GM21526 (cell line): ENCODE measurements around the gene KCNJ4.

ENCODE experiments used
- ATAC-seq: cut with Tn5 transposase; IDR thresholded peaks from one replicate; pipeline ENCODE4 v1.9.1; 2021; ENCODE audit warnings: moderate library complexity; ENCODE audit not compliant: unreplicated experiment, low FRiP score

KCNJ4 gene

GRCh38 chr22:38435965-38436364 lies 19.0 kb downstream of the KCNJ4 start:
- no peak for ATAC-seq

GRCh38 chr22:38435010-38435409 lies 20.0 kb downstream of the KCNJ4 start:
- no peak for ATAC-seq

- ATAC-seq = no peak
These were observed 21.1 kb downstream of the KCNJ4 start for GRCh38 chr22:38433871-38434270.

- no peak for ATAC-seq
These were observed 22.7 kb downstream of the KCNJ4 start for GRCh38 chr22:38432264-38432663.

- ATAC-seq = no peak
These were observed 23.6 kb downstream of the KCNJ4 start for GRCh38 chr22:38431266-38432010.

- no peak for ATAC-seq
These were observed 25.4 kb downstream of the KCNJ4 start for GRCh38 chr22:38429499-38430068.

- no peak for ATAC-seq
These were observed 26.3 kb downstream of the KCNJ4 start for GRCh38 chr22:38428714-38429113.

- no peak for ATAC-seq
These were observed 27.1 kb downstream of the KCNJ4 start for GRCh38 chr22:38427940-38428339.

GRCh38 chr22:38427465-38427864 lies 27.5 kb downstream of the KCNJ4 start:
- no peak for ATAC-seq

- no peak for ATAC-seq
These were observed 28.4 kb downstream of the KCNJ4 start for GRCh38 chr22:38426628-38427027.

- no peak for ATAC-seq
These were observed 30.4 kb downstream of the KCNJ4 start for GRCh38 chr22:38424525-38425080.

GRCh38 chr22:38423512-38424503 lies 31.2 kb downstream of the KCNJ4 start:
- no peak for ATAC-seq

- no peak for ATAC-seq
These were observed 32.1 kb downstream of the KCNJ4 start for GRCh38 chr22:38422611-38423511.

- ATAC-seq = no peak
These were observed 34.3 kb downstream of the KCNJ4 start for GRCh38 chr22:38420734-38421133.

GRCh38 chr22:38419858-38420160 lies 35.2 kb downstream of the KCNJ4 start:
- no peak for ATAC-seq

GRCh38 chr22:38419121-38419857 lies 35.7 kb downstream of the KCNJ4 start:
- ATAC-seq = no peak

- ATAC-seq = no peak
These were observed 36.4 kb downstream of the KCNJ4 start for GRCh38 chr22:38418589-38418988.

GRCh38 chr22:38417252-38418060 lies 37.5 kb downstream of the KCNJ4 start:
- ATAC-seq = no peak
